HG03575 (cell line): ENCODE measurements around the gene PMPCB.
"Not testable (repeated sequence)": the region's sequence is repeated elsewhere in the genome, so short reads cannot be mapped to it uniquely, and the experiment has no call there.

ENCODE experiments used
- ATAC-seq: cut with Tn5 transposase; IDR thresholded peaks from one replicate; pipeline ENCODE4 v1.9.1; 2021; ENCODE audit not compliant: unreplicated experiment, insufficient number of reproducible peaks, low FRiP score; ENCODE audit errors: extremely low read depth

The PMPCB gene, protein sequence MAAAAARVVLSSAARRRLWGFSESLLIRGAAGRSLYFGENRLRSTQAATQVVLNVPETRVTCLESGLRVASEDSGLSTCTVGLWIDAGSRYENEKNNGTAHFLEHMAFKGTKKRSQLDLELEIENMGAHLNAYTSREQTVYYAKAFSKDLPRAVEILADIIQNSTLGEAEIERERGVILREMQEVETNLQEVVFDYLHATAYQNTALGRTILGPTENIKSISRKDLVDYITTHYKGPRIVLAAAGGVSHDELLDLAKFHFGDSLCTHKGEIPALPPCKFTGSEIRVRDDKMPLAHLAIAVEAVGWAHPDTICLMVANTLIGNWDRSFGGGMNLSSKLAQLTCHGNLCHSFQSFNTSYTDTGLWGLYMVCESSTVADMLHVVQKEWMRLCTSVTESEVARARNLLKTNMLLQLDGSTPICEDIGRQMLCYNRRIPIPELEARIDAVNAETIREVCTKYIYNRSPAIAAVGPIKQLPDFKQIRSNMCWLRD

GRCh38 chr7:103296901-103297836, at the start of gene PMPCB:
Gene PMPCB, plus strand, starts transcription at chr7:103297435. Its CDS starts 25 bp downstream, at chr7:103297460.
- peak; percentile 72 for ATAC-seq

DNA sequence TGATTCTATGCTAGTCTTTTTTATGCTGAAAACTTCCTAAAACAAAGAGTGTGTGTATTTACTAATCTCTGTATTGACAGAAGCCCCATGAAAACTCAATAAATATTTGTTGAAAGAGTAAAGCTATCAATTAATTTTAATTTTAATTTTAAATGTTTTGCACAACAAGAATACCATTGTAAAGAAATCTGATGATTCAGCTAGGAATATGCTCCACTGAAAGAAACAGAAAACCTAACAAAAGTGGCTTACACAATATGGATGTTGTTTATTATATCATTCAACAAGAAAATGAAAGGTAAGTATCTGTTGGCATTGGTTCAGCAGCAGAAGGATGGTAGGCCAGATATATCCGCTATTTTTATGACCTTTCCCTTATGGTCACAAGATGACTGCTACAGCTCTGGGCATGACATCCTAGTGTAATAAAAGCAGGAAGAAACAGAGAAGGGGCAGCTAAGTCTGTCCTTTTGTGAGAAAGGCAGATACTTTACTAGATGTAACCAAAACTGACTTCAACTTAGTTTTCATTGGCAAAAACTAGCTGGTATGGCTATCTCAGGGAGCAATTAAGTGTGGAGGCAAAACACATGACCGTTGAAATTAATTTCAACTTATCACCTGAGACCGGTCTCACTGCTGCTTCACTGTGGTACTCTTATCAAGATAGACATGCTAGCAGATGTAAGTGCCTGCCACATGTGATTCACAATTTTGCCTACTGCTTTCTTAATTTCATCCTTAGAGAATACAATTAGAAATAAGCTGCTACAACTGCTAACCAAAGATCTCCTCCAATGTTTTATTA, 43.3 kb upstream of the PMPCB start:
- not testable (repeated sequence) for ATAC-seq

DNA sequence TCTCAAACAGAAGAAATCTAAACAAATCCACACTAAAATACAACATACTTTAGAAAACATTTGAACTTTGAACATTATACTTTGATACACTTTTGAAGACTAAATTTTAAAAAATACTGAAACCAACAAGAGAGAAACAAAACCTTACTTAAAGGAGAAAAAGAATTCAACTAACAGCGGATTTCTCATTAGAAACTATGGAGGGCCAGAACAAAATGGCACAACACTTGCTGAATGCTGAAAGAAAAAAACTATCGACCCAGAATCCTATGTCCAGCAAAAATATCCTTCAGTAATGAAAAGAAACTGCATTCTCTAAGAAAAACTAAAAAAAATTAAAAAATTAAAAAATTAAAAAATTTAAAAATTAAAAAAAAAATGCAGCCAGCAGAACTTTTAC, 33.2 kb upstream of the PMPCB start:
- not testable (repeated sequence) for ATAC-seq

- ATAC-seq: not testable (repeated sequence)
Measured at GRCh38 chr7:103266229-103266628, 31.0 kb upstream of the PMPCB start.

GRCh38 chr7:103273374-103273773, 23.9 kb upstream of the PMPCB start:
- not testable (repeated sequence) for ATAC-seq

- ATAC-seq: not testable (repeated sequence)
Measured at GRCh38 chr7:103274867-103275266, 22.4 kb upstream of the PMPCB start.

- ATAC-seq: not testable (repeated sequence)
Measured at GRCh38 chr7:103278195-103278594, 19.0 kb upstream of the PMPCB start.

DNA sequence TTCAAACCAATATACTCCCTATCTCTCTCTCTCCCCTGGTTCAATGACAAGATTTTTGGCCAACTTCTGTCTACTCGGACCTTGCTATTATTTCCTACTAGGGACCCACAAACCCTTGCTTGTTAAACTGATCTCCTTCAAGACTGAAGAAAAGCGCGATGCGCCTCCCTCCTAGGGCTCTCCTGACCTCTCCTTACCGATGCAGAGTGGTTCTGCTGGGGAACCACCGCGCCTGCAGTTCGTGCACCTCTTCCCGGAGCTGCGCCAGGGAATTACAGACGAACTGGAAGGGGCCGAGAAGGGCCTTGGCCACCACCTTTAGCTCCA, 17.6 kb upstream of the PMPCB start:
- peak; percentile 24 for ATAC-seq

DNA sequence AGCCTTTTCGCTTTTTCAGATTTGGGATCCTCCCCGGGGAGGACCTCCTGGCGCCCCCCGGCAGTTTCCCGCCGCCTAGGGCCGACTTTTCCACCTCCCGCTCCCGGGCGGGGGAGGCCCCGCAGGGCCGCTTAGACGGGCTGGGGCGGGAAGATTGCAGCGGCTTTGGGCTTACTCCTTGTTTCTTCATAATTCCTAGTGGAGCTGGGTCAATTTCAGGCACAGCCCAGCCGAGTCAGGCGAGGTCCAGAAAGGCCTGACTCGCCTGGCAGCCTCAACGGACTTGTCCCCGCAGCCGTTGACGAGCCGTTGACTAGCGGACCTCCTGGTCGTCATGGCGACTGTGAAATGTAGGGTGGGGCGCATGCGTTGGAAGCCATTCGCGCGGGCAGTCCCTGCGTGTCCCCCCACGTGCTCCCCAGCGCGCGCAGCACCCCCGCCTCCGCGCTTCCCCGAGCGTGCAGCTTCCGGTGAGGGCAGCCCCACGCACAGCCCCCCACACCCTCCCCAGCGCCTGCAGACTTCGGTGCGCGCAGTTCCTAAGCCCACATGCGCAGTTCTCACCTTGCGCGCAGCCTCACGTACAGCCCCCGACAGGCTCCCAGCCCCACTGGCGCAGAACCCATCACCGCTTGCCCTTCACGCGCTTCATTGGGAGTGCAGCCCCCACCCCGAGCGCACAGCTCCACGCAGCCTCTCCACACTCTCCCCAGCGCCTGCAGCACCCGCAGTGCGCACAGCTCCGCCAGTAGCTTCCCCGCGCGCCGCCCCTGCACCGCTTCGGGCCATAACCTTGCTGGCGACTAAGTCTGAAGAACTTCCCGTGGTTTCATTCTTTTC, 17.1 kb upstream of the PMPCB start:
- peak; percentile 88 for ATAC-seq

DNA sequence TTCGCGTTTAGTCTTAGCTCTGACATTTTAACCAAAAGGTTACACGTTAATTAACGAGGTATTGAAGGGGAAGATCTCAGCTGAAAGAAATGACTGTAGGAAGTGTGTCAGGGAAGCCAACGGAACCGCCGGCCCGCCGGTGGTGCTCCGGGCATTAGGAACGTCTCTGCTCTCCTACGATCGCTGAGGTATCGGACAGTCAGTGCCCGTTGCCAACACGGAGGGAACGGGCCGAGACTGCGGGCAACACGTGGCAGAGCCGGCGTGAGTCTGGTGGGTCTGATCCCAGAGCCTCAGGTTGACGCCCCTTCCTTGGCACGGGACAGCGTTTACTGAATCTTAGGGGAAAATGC, 16.5 kb upstream of the PMPCB start:
- not testable (repeated sequence) for ATAC-seq

- ATAC-seq: not testable (repeated sequence)
Measured at GRCh38 chr7:103282802-103283427, 14.3 kb upstream of the PMPCB start.

DNA sequence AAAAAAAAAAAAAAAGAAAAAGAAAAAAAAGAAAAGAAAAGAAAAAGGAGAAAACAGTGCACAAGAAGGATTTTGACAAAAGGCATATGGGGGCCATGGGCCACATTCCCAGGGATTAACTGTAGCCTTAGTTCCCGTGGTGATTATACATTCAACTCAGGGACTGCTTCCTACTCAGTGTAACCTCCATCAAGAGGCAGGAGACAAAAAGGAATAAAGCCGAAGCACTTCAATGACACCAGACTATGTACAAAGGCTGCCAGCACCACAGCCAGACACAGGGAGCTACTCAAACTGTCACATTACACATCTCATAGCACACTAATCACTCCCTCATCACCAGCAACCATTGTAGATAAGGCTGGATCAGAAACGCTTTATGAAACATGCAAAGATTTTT, 5.1 kb upstream of the PMPCB start:
- ATAC-seq: no peak

- ATAC-seq: no peak
Measured at GRCh38 chr7:103293526-103293925, 3.7 kb upstream of the PMPCB start.

GRCh38 chr7:103297837-103298179, 573 bp downstream of the PMPCB start:
- ATAC-seq: no peak

DNA sequence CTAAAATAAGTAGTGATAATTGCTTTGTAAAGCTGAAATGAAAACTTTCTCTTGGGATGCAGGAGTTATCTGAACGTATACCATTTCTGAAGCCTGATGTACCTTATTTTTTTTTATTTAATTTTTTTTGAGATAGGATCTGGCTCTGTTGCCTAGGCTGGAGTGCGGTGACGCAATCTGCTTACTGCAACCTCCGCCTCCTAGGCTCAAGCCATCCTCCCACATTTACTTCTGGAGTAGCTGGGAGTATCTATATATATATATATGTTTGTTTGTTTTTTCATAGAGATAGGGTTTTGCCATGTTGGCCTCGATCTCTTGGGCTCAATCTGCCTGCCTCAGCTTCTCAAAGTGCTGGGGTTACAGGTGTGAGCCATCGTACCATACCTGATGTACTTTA, 2.4 kb downstream of the PMPCB start:
- ATAC-seq: no peak

DNA sequence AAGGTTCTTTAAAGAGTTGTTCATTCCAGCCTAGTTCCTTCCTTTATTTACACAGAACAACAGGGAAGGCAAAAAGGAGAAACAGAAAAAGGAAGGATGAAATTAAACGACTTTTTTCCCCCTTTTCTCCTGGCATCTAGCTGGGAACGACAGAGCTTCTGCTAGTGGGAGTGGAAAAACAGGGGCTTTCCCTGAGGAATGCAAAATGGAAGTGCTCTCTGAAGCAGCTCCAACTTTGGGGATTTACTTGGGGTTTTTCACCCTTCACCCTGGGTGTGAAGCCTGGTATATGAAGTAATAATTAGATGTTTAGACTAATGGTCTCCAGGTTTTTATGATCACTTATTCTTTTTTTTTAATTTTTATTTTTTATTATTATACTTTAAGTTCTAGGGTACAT, 4.2 kb downstream of the PMPCB start:
- ATAC-seq: no peak

DNA sequence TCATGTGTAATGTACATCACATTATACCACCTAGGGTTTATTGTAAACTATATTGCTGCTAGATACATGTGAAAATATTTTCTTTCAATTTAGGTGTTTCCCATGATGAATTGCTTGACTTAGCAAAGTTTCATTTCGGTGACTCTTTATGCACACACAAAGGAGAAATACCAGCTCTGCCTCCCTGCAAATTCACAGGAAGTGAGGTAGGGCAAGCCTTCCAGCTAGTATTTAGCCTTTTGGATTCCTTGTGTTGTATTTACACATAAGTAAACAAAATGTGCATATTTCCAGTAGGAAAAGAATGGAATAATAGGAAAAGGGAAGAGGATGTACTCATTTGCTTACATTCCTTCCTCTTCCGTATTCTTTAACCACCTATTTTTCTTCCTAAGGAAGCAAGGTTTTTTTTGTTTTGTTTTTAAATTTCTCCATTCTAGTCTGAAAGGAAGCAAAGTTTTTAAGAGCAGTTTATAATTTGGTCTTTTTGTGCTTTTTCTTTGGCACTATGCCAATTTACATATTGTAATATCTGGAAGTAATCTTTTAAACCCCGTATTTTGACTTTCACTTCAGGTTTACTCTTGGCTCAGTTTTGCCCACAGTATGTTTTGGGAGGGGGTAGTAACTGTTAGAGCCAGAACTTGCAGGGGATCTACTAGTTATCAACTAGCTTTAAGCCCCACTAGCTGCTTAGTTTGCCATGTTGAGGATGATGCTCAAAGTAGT, 10.4 kb downstream of the PMPCB start:
- ATAC-seq: no peak
